Measurements from ENCODE around the gene UTS2R.

UTS2R gene

DNA sequence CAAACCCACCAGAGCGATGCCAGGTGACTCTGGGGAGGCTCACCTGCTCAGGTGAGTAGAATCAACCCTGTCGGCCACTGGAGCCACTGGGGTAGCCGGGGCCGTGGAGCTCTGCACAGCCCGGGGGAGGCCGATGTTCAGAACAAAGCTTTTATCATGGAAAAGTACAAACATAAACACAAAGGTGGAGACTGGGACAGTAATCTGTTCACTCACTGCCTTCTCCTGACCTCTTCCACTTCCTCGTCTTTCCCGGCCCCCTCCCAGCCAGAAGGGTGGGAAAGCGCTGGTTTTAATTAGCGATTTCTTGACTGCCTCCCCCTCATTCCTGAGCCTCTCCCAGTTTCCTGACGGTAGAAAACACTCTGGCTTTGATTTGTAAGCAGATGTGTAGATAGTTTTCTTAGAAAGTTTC is 22.3 kb upstream of the UTS2R start:
- no peak overlapping the region for H3K18ac ChIP-seq (ENCODE audit: low read length)
- no peak overlapping the region for H3K23ac ChIP-seq (ENCODE audit: low read length)
- no peaks in the 10 kb centered on the region for H3K36me3 ChIP-seq (ENCODE audit: control insufficient read depth in 1 of 2, insufficient read depth in 2 of 2, low read length in 2 of 2)
- no peak overlapping the region for H2AK5ac ChIP-seq (ENCODE audit: low read length)
- H3K4ac ChIP-seq (ENCODE audit: low read depth, low read length): no peak overlapping the region
- no peak overlapping the region for H3K27ac ChIP-seq (ENCODE audit: low read depth, low read length)
- H2BK120ac ChIP-seq (ENCODE audit: insufficient read depth, low read length, poor library complexity): no peak overlapping the region
- H2BK12ac ChIP-seq (ENCODE audit: low read length): peak overlapping the region; percentile 59
- H3K79me1 ChIP-seq (ENCODE audit: low read length): peaks cover 9% of the 10 kb centered on the region
- no peak overlapping the region for H4K8ac ChIP-seq (ENCODE audit: low read depth, low read length)
- no peak overlapping the region for H3K14ac ChIP-seq (ENCODE audit: low read length)
- H2BK5ac ChIP-seq (ENCODE audit: low read depth, low read length, poor library complexity): no peak overlapping the region
- peak overlapping the region; percentile 46 for H2AFZ ChIP-seq (ENCODE audit: insufficient read depth, low read length, poor library complexity)
- H4K91ac ChIP-seq (ENCODE audit: low read depth, low read length): peak overlapping the region; percentile 61
- H3K4me3 ChIP-seq (ENCODE audit: low read depth, low read length): no peak overlapping the region
- H3K4me2 ChIP-seq (ENCODE audit: low read length): no peak overlapping the region
- no peak overlapping the region for H3K9ac ChIP-seq (ENCODE audit: low read length)
- H3K9me3 ChIP-seq (ENCODE audit: insufficient read depth, low read depth, low read length): no peaks in the 10 kb centered on the region
- H3K79me2 ChIP-seq (ENCODE audit: control insufficient read depth, insufficient read depth, low read length, poor library complexity): no peaks in the 10 kb centered on the region
- H4K12ac ChIP-seq (ENCODE audit: low read depth, low read length): peak overlapping the region; percentile 12
- no peaks in the 10 kb centered on the region for H3K27me3 ChIP-seq (ENCODE audit: insufficient read depth, low read length)
- H3K4me1 ChIP-seq (ENCODE audit: control insufficient read depth in 1 of 2, insufficient read depth in 2 of 2, low read length in 2 of 2): peaks cover 14 to 27% of the 10 kb centered on the region in 2 experiments
- no CpG with 5 or more reads among the region's 11 CpGs for WGBS (ENCODE audit: extremely low coverage, insufficient coverage, insufficient read length)
- no peak for DNase-seq

DNA sequence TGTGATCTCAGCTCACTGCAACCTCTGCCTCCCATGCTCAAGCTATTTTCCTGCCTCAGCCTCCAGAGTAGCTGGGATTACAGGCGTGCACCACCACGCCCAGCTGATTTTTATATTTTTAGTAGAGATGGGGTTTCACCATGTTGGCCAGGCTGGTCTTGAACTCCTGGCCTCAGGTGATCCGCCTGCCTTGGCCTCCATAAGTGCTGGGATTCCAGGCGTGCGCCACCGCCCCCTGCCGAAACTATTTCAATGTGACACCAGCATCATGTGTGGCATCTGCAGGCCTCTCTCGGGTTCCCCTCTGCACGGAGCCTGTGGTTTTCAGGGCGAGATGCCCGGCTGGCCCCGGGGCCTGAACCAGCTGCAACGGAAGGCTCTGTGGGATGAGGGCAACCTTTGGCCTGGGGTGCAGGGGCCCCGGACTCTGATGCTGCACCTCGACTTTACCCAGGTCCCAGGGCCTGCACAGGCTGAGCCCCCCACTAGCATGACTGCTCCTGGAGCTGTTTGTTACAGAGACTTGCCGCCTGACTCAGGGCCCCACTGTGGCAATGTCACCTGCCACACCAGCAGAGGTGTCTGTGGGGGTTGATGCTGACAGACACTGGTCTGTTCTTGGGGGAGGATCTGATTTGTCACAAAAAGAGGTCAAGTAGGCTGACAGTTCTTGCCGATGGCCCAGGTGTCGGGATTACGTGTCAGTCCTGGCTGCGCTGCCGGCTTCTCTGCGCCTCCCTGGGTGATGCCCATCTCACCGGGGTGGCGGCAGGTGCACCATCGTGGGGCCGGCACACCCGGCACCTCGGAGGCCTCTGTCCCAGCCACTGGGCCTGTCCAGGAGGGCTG is 21.2 kb upstream of the UTS2R start:
- peaks cover 11 to 17% of the 10 kb centered on the region in 2 experiments for H3K4me1 ChIP-seq (ENCODE audit: control insufficient read depth in 1 of 2, insufficient read depth in 2 of 2, low read length in 2 of 2)
- H2AK5ac ChIP-seq (ENCODE audit: low read length): peak overlapping the region; percentile 15
- H2BK12ac ChIP-seq (ENCODE audit: low read length): no peak overlapping the region
- no peak overlapping the region for H3K14ac ChIP-seq (ENCODE audit: low read length)
- no peak overlapping the region for H2BK120ac ChIP-seq (ENCODE audit: insufficient read depth, low read length, poor library complexity)
- H3K27me3 ChIP-seq (ENCODE audit: insufficient read depth, low read length): no peaks in the 10 kb centered on the region
- no peaks in the 10 kb centered on the region for H3K9me3 ChIP-seq (ENCODE audit: insufficient read depth, low read depth, low read length)
- no peak overlapping the region for H3K23ac ChIP-seq (ENCODE audit: low read length)
- H4K8ac ChIP-seq (ENCODE audit: low read depth, low read length): no peak overlapping the region
- H3K4ac ChIP-seq (ENCODE audit: low read depth, low read length): no peak overlapping the region
- no peak overlapping the region for H2BK5ac ChIP-seq (ENCODE audit: low read depth, low read length, poor library complexity)
- no peak overlapping the region for H3K27ac ChIP-seq (ENCODE audit: low read depth, low read length)
- H4K91ac ChIP-seq (ENCODE audit: low read depth, low read length): no peak overlapping the region
- no peak overlapping the region for H3K4me3 ChIP-seq (ENCODE audit: low read depth, low read length)
- H3K79me1 ChIP-seq (ENCODE audit: low read length): peaks cover 5% of the 10 kb centered on the region
- no peak for DNase-seq
- no peak overlapping the region for H4K12ac ChIP-seq (ENCODE audit: low read depth, low read length)
- no peak overlapping the region for H2AFZ ChIP-seq (ENCODE audit: insufficient read depth, low read length, poor library complexity)
- H3K9ac ChIP-seq (ENCODE audit: low read length): no peak overlapping the region
- H3K18ac ChIP-seq (ENCODE audit: low read length): no peak overlapping the region
- WGBS (ENCODE audit: extremely low coverage, insufficient coverage, insufficient read length): no CpG with 5 or more reads among the region's 28 CpGs
- no peaks in the 10 kb centered on the region for H3K79me2 ChIP-seq (ENCODE audit: control insufficient read depth, insufficient read depth, low read length, poor library complexity)
- H3K36me3 ChIP-seq (ENCODE audit: control insufficient read depth in 1 of 2, insufficient read depth in 2 of 2, low read length in 2 of 2): no peaks in the 10 kb centered on the region
- H3K4me2 ChIP-seq (ENCODE audit: low read length): no peak overlapping the region

DNA sequence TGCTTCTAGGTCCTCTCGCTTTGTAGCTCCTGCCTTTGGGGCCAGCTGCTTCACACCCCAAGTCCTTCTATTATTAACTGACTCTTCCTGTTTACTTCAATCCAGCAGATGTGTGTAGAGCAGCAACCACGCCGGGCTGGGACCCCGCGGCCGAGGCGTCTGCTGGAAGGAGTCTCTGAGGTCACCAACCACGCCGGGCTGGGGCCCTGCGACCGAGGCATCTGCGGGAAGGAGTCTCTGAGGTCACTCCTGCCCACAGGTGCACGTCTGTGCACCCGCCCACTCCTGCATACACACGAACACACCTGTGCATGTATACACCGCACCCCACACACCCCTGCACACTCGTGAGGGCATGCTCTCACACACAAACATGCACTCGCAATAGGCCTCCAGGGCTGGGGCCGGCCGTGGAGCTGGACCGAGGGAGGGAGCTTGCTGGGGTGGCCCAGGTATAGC is 20.3 kb upstream of the UTS2R start:
- no peak overlapping the region for H2AK5ac ChIP-seq (ENCODE audit: low read length)
- no peak overlapping the region for H3K9ac ChIP-seq (ENCODE audit: low read length)
- H4K8ac ChIP-seq (ENCODE audit: low read depth, low read length): no peak overlapping the region
- H2BK120ac ChIP-seq (ENCODE audit: insufficient read depth, low read length, poor library complexity): no peak overlapping the region
- no peak overlapping the region for H4K12ac ChIP-seq (ENCODE audit: low read depth, low read length)
- no peak overlapping the region for H2BK5ac ChIP-seq (ENCODE audit: low read depth, low read length, poor library complexity)
- peaks cover 2% of the 10 kb centered on the region for H3K79me1 ChIP-seq (ENCODE audit: low read length)
- H2AFZ ChIP-seq (ENCODE audit: insufficient read depth, low read length, poor library complexity): no peak overlapping the region
- H3K4me3 ChIP-seq (ENCODE audit: low read depth, low read length): no peak overlapping the region
- no peak for DNase-seq
- no peak overlapping the region for H3K14ac ChIP-seq (ENCODE audit: low read length)
- H4K91ac ChIP-seq (ENCODE audit: low read depth, low read length): no peak overlapping the region
- no peak overlapping the region for H3K4ac ChIP-seq (ENCODE audit: low read depth, low read length)
- no peak overlapping the region for H2BK12ac ChIP-seq (ENCODE audit: low read length)
- no peak overlapping the region for H3K18ac ChIP-seq (ENCODE audit: low read length)
- WGBS (ENCODE audit: extremely low coverage, insufficient coverage, insufficient read length): no CpG with 5 or more reads among the region's 21 CpGs
- H3K4me1 ChIP-seq (ENCODE audit: control insufficient read depth in 1 of 2, insufficient read depth in 2 of 2, low read length in 2 of 2): peaks cover 13 to 18% of the 10 kb centered on the region in 2 experiments
- no peaks in the 10 kb centered on the region for H3K9me3 ChIP-seq (ENCODE audit: insufficient read depth, low read depth, low read length)
- H3K4me2 ChIP-seq (ENCODE audit: low read length): no peak overlapping the region
- no peaks in the 10 kb centered on the region for H3K79me2 ChIP-seq (ENCODE audit: control insufficient read depth, insufficient read depth, low read length, poor library complexity)
- no peak overlapping the region for H3K27ac ChIP-seq (ENCODE audit: low read depth, low read length)
- no peaks in the 10 kb centered on the region for H3K36me3 ChIP-seq (ENCODE audit: control insufficient read depth in 1 of 2, insufficient read depth in 2 of 2, low read length in 2 of 2)
- H3K27me3 ChIP-seq (ENCODE audit: insufficient read depth, low read length): no peaks in the 10 kb centered on the region
- no peak overlapping the region for H3K23ac ChIP-seq (ENCODE audit: low read length)

DNA sequence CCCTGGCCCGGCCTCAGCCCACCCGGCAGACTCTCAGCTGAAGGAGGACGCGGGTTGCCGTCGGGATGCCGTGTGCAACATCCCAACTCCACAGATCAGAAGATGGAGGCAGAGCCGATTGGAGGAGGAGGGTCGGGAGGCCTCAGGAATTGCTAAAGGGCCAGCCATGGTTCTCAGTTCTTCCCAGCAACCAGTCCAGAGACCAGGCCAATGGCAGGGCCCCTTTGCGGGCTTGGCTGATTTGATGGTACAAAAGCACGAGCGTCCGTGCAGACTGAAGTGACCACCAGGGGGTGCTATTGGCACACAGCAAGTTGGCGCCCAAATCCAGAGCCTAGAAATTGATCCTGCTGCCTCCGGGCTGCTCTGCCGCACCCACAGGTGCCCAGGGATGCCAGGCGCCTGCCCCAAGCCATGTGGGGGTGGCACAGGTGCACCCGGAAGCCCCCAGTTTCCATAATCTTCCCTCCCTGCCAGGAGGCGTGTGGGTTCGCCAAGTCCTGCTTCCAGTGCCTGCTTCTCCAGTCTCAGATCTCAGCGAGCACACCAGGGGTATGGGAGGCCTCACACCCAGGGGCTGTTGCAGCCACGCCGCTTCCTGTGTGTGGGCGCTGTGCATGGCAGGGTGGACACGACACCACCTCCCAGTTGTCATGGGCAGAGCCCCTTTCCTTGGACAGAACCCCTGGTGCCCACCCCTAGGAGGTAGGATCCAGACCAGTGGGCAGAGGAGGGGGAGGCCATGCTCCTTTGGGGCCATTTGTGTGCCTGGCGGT is 19.7 kb upstream of the UTS2R start:
- H3K79me1 ChIP-seq (ENCODE audit: low read length): no peaks in the 10 kb centered on the region
- H3K4me1 ChIP-seq (ENCODE audit: control insufficient read depth in 1 of 2, insufficient read depth in 2 of 2, low read length in 2 of 2): peaks cover 9 to 14% of the 10 kb centered on the region in 2 experiments
- H4K91ac ChIP-seq (ENCODE audit: low read depth, low read length): no peak overlapping the region
- WGBS (ENCODE audit: extremely low coverage, insufficient coverage, insufficient read length): no CpG with 5 or more reads among the region's 26 CpGs
- no peak overlapping the region for H2AFZ ChIP-seq (ENCODE audit: insufficient read depth, low read length, poor library complexity)
- H2BK12ac ChIP-seq (ENCODE audit: low read length): peak overlapping the region; percentile 14
- H3K27me3 ChIP-seq (ENCODE audit: insufficient read depth, low read length): no peaks in the 10 kb centered on the region
- H3K14ac ChIP-seq (ENCODE audit: low read length): no peak overlapping the region
- no peak overlapping the region for H3K18ac ChIP-seq (ENCODE audit: low read length)
- H2BK5ac ChIP-seq (ENCODE audit: low read depth, low read length, poor library complexity): no peak overlapping the region
- H3K9ac ChIP-seq (ENCODE audit: low read length): no peak overlapping the region
- no peak overlapping the region for H2AK5ac ChIP-seq (ENCODE audit: low read length)
- DNase-seq: peak; percentile 82 to 95
- no peak overlapping the region for H2BK120ac ChIP-seq (ENCODE audit: insufficient read depth, low read length, poor library complexity)
- no peaks in the 10 kb centered on the region for H3K36me3 ChIP-seq (ENCODE audit: control insufficient read depth in 1 of 2, insufficient read depth in 2 of 2, low read length in 2 of 2)
- peak overlapping the region; percentile 16 for H3K4me3 ChIP-seq (ENCODE audit: low read depth, low read length)
- no peak overlapping the region for H3K23ac ChIP-seq (ENCODE audit: low read length)
- no peak overlapping the region for H3K4me2 ChIP-seq (ENCODE audit: low read length)
- no peak overlapping the region for H3K4ac ChIP-seq (ENCODE audit: low read depth, low read length)
- H4K12ac ChIP-seq (ENCODE audit: low read depth, low read length): peak overlapping the region; percentile 6
- no peak overlapping the region for H3K27ac ChIP-seq (ENCODE audit: low read depth, low read length)
- H4K8ac ChIP-seq (ENCODE audit: low read depth, low read length): no peak overlapping the region
- H3K79me2 ChIP-seq (ENCODE audit: control insufficient read depth, insufficient read depth, low read length, poor library complexity): peaks cover 2% of the 10 kb centered on the region
- no peaks in the 10 kb centered on the region for H3K9me3 ChIP-seq (ENCODE audit: insufficient read depth, low read depth, low read length)
